Stimulated activated CD8-positive, alpha-beta memory T cell treated with anti-CD3 and anti-CD28 coated beads, Interleukin-15, amount 100 ng/mL, for 4 hours (primary cell): ENCODE results near the gene SLC16A12.
"Not testable (repeated sequence)": the region's sequence is repeated elsewhere in the genome, so short reads cannot be mapped to it uniquely, and the experiment has no call there.

Source experiments
- DNase-seq, 2 donors: peaks; one replicate each; pipeline ENCODE4 v3.0.0-alpha.2; 2020; ENCODE audit warnings: low read depth in 2 of 2

The SLC16A12 gene

GRCh38 chr10:89547853-89548513 lies 12.6 kb upstream of the SLC16A12 start:
- DNase-seq: no peak

- not testable (repeated sequence) for DNase-seq
Measured at GRCh38 chr10:89546651-89547050, 11.3 kb upstream of the SLC16A12 start.

GRCh38 chr10:89543841-89544240 lies 8.4 kb upstream of the SLC16A12 start:
- DNase-seq: no peak

DNA sequence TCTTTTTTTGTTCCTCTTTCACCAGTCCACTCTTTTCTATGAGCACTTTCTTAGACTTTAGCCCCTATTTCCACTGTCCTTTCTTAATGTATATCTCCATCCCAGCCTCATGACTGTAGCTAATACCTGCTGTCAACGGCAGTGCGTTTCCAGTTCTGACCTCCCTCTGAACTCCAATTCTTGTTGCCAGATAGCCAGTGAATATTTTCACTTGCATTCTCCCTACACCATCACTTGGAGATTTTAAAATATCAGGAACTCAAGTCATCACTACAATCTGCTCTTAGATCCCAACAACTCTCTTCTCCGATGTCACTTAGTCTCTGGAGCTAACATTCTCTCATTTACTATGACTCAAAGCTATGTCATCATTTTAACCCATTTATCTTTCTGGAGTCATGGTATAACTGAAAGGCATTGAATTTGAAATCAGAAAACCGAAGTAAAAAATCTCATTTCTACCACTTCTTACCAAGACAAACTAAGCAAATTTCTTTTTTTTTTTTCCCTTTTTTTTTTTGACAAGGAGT lies 5.1 kb upstream of the SLC16A12 start:
- DNase-seq: no peak

DNA sequence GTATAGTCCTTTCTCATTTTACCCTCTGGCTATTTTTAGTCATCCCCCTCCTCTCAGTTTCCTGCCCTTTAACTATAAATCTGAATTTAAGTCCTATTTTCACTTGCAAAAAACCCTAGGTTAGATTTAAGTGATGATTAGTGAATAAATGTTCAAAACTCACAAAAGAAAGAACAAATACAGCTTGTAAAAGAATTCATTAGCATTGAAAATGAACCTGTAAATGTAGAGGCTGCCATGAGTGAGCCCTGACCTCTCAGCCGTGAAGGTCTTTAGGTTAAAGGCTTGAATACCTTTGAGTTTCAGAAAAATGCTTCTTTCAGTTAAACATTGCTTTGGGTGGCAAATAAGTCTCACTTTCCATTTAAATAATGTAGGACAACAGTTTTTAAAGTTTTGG lies 2.0 kb upstream of the SLC16A12 start:
- DNase-seq: no peak

DNA sequence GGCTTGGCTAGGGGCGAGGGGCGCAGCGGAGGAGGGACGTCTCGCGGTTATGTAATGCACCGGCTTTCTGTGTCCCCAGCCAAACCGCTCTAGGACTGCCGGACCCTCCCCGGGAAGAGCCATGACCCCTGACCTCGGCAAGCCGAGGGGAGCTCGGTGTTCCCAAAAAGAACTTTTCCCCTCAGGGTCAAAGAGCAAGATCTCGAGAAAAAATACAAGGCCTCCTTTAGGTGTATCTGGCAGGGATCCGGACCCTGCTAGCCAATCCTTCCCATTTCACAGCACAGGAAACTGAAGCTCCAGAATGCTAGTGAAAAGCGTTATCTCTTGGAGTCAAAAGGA lies 590 bp upstream of the SLC16A12 start:
- no peak for DNase-seq

- no peak for DNase-seq
Measured at GRCh38 chr10:89534826-89535166, 598 bp downstream of the SLC16A12 start.

DNA sequence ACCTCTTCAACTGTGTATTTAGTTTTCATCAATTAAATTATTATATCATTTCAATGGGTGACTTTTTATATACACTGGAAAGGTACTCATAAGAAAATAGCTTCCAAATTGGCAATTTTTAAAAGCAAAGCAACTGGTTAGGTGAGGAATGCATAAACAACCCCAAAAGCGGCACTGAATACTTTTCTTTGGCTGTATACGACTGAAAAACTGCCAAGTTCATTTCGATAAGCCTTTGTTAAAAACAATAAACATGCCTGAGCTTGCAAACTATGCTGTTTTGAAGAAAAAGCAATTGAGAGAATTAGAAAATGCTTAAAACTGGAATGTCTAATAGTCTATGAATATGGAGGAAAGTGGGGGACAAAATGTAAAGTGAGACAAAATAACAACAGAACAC lies 2.9 kb downstream of the SLC16A12 start:
- no peak for DNase-seq

- no peak for DNase-seq
Measured at GRCh38 chr10:89531359-89531758, 4.0 kb downstream of the SLC16A12 start.

GRCh38 chr10:89529711-89530110 lies 5.7 kb downstream of the SLC16A12 start:
- not testable (repeated sequence) for DNase-seq

DNA sequence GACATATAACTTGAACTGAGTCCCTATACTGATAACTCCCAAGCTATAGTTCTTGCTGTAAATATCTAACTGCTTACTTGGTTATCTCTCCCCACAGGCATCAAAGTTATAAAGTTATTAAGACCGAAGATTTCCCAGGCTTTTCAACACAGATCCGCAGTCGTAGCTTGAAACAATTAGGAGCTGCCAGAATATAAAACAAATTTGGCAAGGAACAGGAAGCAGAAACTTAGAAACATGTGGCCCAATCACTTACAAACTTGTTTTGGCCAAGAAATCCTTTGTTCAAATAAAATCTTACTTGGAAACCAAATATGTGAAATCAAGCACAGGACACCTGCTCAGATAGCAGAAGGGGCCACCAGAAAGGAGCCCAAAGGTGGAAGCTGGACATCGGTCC lies 9.0 kb downstream of the SLC16A12 start:
- no peak for DNase-seq

DNA sequence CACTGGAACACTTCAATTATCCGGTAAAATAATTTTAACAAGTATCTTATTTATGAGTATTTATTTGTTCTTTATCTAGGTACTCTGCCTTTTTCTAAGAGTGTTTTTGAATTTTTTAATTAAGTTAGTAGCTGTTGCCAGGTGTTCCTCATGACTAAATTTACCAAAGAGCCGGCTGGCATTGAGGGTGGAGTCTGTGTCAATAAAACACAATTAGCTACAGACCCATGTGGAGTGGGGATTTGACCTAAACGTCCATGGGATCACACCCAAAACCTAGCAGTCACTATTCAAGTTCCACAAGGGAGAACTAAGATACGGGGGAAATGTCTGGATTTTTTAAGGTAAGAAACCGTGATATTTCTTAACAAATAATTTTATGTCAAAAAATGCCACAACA lies 9.8 kb downstream of the SLC16A12 start:
- no peak for DNase-seq

DNA sequence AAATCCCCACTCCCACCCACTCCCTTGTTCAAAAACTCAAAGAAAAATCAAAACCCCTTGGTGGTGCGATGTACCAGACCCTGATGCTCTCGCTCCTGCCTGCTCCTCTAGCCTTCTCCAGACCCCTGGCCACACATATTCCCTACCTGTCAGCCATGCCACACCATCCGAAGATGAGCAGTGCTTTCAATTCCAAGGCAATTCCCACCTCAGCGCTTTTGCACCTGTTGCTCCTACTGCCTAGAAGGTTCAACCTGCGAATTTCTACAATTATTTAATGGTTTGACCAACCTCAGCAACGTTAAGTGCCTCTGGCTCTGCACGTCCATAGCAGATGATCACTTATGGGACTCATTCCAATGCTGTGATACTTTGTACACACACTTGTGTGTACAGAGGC lies 11.1 kb downstream of the SLC16A12 start:
- no peak for DNase-seq

DNA sequence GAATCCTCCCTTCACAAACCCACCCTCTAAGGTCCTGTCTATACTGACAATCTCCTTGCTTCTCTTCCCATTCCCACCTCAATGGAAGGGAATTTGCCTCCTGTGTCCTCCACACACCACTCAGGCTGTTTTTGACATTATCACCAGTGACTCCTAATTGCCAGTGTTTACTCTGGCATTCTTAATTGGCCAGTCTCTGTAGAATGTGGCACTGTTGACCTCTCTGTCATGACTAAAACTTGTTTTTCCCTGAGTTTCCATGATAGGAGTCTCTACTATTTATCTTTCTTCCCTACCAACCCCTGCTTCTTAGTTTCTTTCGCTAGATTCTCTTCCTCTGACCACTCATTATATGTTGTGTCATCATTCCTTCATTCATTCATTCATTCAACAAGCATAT lies 12.1 kb downstream of the SLC16A12 start:
- DNase-seq: no peak

DNA sequence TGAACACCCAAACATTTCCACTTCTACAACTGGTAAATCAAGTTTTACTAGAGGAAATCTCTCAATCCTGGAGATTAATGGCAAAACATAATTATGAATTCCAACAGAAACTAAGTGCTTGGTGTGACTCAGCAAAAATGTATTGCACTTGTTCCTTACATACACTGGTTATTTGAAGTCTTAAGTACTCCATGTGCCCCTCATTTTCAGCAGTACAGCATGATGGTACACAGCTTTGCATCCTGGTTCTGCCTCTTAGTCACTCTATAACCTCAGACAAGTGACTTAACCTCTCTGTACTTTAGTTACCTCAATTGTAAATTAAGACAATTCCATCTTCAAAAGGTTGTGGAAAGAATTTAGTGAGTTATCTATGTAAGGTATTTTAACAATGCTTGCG lies 12.9 kb downstream of the SLC16A12 start:
- DNase-seq: no peak

GRCh38 chr10:89521368-89521767 lies 14.0 kb downstream of the SLC16A12 start:
- DNase-seq: no peak

GRCh38 chr10:89520706-89521105 lies 14.7 kb downstream of the SLC16A12 start:
- DNase-seq: no peak

DNA sequence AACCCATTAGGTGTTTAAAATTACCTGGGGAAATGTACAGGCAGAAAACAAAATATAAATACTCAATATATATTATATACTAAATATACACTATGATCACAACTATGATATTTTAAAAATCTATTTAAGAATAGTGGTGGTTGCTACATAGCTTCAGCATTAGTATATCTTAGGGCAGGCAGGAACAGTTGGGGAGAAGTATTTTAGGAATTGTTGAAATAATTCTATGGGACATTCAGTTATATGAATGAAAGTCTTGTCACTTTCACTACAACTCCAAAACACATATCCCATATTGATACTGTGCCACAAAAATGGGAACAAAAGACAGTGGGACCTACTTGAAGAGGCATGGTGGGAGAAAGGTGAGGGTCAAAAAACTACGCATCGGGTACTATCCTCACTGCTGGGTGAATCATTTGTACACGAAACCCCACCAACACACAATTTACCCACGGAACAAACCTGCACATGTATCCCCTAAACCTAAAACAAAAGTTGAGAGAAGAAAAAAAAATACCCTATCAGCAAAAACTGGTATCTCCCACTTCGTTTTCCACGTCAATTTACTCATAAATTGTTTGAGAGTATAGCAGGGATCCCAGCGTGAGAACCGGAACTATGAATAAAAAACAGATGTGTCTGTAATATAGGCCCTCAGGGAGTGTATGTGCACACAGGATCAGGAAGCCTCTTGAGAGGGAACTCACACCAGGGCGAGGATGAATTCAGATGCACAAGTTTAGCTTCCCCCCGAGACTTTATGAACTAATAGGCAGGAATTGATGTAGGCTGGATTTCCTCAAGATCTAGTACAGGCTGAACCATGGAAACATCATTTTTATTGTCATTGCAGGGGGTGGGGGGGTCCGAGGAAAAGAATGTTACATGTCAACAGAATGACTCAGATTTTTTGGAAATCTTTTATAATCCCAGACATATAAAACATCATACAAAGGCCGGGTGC lies 16.2 kb downstream of the SLC16A12 start:
- no peak for DNase-seq

- no peak for DNase-seq
Measured at GRCh38 chr10:89518108-89518507, 17.3 kb downstream of the SLC16A12 start.

DNA sequence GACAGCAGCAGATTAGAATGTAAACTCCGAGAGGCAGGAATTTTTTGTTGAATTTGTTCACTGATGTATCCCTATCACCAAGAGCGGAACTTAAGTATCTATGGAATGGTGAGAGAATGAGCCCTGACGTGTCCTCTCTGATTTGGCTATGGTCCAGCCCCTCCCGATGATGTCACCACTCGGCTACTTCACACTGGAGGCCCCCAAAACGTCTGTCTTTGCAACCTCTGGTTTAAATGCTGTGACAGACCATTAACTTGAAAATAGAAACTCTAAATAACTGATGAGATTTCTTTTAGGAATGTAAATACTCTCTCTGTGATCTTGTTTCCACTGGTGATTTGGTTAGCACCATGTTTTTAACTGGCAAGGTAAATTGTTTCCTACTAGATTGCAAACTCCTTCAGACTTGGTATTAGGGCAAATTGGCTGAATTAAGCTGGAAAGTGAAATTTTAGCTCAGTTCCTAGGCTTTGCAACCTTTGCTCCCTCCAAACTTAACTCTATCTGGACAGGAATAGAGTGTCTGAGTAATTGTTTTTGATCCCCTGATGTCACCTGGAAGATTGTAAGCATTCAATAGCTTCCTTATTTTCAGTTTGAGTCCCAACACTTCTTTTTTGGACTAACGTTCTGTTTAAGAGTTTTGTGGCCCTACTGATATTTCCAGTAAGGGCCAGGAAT lies 19.1 kb downstream of the SLC16A12 start:
- no peak for DNase-seq

DNA sequence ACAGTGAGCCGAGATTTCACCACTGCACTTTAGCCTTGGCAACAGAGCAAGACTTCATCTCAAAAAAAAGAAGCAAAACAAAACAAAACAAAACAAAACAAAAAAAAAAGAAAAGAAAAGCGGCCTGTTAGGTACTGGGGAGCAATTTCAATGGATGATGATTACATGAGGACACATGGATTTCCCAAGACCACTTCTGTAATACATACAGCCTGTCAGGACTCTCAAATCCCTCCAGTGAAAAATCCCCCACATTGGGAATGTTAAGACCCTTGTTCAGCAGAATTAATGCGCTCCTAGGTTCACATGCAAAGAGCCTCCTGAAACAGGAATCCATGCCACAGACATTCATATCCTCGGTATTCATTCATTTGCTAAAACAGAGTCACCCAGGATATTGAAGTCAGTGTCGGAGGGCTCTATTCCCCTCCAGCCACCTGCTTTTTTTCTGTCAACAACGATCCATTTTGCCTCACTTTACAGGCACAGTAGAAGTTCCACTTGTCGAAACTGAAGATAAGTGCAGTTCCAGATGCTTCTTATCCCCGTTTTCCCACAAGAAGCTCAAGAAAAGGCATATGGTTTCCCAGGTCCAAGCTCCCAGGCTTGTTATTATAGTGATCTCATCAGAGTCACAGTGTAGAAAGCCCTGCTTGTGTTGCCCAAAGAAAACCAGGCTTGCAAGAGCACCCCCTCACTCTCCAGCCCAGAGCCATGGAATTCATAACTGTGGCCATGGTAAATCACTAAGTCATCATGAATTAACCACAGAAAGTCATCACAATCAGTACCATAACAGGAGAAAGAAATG lies 20.2 kb downstream of the SLC16A12 start:
- DNase-seq: no peak

DNA sequence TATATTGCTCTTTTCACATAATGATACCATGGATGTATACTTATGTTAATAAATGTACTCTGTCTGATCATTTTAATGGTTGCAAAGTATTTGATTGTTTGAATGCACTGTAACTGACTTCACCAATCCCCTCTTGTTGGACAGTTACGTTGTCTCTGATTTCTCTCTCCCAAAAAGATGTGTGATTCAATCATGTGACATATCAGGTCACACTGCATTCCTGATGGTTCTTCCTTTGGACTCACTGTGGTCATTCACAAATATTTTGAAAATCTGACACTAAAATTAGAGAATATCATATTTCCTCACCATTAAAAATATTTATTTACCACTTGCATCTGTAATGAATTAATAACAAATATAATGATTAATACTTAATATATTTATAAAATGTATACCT lies 22.2 kb downstream of the SLC16A12 start:
- no peak for DNase-seq
